Endothelial cell of umbilical vein (primary cell): ENCODE results near the gene FAM240B.

Source experiments
- POLR2A ChIP-seq: IDR thresholded peaks from 2 replicates; pipeline ENCODE4 v1.6.1; 2012; ENCODE audit warnings: low read depth, mild to moderate bottlenecking, control low read depth, low read length
- TF ChIP-seq, protein P1 (sequence below), 2 donors: IDR thresholded peaks; 1 replicate in 1 of 2; 2 replicates in 1 of 2; pipeline ENCODE4 v1.5.1; 2011; ENCODE audit warnings: low read length in 2 of 2, mild to moderate bottlenecking in 2 of 2, moderate library complexity in 2 of 2, control low read depth in 1 of 2, inconsistent platforms in 1 of 2, low read depth in 1 of 2; ENCODE audit not compliant: insufficient read depth in 1 of 2; ENCODE audit errors: extremely low read depth in 1 of 2

- TF ChIP-seq, protein P1, sequence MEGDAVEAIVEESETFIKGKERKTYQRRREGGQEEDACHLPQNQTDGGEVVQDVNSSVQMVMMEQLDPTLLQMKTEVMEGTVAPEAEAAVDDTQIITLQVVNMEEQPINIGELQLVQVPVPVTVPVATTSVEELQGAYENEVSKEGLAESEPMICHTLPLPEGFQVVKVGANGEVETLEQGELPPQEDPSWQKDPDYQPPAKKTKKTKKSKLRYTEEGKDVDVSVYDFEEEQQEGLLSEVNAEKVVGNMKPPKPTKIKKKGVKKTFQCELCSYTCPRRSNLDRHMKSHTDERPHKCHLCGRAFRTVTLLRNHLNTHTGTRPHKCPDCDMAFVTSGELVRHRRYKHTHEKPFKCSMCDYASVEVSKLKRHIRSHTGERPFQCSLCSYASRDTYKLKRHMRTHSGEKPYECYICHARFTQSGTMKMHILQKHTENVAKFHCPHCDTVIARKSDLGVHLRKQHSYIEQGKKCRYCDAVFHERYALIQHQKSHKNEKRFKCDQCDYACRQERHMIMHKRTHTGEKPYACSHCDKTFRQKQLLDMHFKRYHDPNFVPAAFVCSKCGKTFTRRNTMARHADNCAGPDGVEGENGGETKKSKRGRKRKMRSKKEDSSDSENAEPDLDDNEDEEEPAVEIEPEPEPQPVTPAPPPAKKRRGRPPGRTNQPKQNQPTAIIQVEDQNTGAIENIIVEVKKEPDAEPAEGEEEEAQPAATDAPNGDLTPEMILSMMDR (IDR thresholded peaks at IDR 0.05; ENCODE audit: extremely low read depth in 1 of 2, insufficient read depth in 1 of 2, low read depth in 1 of 2, low read length in 2 of 2) = no peak
- TF ChIP-seq POLR2A = no peak
These were observed 30.3 kb downstream of the FAM240B start for GRCh38 chr9:38689678-38690077.
